T-helper 1 cell (primary cell): ENCODE results near the gene RBM8A.
A peak's percentile ranks its signal among the peaks of the same experiment; 100 is the strongest.
"Not testable (repeated sequence)": the region's sequence is repeated elsewhere in the genome, so short reads cannot be mapped to it uniquely, and the experiment has no call there.

Source experiments
- DNase-seq, 5 donors: peaks; one replicate each; pipeline ENCODE4 v3.0.0-alpha.2; 2012 to 2020

RBM8A gene

GRCh38 chr1:145956361-145956760 lies 29.1 kb upstream of the RBM8A start:
- DNase-seq, result no peak

GRCh38 chr1:145955436-145955835 lies 28.2 kb upstream of the RBM8A start:
- DNase-seq, result no peak

- DNase-seq, result no peak
These were observed 26.6 kb upstream of the RBM8A start for GRCh38 chr1:145953861-145954260.

DNA sequence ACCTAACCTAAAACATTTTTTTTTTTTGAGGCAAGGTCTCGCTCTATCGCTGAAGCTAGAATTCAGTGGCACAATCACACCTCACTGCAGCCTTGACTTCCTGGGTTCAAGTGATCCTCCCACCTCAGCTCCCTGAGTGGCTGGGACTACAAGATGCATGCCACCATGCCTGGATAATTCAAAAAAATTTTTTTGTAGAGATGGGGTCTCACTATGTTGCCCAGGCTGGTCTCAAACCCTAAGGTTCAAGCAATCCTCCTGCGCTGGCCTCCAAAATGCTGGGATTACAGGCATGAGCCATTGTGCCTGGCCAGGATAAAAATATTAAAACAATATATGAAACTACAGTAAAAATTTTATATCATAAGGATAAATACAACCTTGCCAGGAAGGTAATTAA lies 25.6 kb upstream of the RBM8A start:
- DNase-seq, result no peak

DNA sequence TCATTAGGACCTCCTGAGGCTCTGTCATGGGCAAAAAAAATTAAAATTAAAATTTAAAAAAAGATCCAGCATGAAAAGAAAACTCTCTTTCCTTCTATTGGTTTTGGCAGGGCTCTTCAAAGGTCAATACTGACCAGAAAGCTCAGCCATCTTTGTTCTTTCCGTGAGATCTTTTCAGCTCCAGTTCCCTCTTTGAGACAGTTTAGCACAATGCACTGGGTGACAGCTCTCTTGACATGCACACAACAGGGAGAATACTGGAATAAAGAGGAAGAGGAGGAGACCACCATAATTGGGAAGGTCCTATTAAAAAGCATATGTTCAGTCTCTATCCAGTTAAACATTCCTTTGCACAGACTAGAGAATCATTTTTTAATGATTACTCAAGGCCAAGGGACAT lies 24.2 kb upstream of the RBM8A start:
- no peak for DNase-seq

DNA sequence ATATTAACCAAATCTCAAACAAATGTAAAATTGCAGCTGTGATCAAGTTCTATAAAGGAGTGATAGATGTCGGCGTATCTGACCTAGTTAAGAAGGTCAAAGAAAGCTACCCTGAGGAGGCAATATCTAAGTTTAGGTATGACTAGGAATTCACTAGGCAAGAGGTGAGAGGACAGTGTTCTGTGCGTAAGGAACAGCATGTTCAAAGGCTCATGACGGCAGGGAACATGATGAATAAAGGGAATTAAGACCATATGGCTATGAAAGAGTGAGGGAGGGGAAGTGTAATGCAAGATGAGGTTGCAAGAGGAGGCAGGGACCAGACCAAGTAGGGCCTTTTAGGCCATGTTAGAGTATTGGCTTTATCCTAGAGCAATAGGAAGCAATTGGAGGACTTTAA lies 21.9 kb upstream of the RBM8A start:
- DNase-seq, result no peak

DNA sequence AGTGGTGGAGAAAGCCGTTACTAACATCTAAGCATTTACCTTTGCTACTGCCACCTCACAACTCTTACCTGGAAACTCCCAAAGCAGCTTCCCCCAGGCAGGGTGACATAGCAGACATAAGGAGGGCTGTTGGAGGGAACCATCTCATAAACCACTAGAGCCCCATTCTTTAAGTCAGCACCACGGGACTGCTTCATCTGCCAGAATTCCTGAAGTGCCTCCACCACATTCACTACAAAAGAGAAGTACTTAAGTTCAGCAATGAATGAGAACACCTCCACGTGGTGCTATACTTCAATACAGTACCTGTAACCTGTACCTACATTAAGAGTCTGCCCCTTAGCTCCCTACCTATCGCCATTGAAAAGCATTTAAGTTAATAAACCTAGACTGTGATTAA lies 20.3 kb upstream of the RBM8A start:
- no peak for DNase-seq

DNA sequence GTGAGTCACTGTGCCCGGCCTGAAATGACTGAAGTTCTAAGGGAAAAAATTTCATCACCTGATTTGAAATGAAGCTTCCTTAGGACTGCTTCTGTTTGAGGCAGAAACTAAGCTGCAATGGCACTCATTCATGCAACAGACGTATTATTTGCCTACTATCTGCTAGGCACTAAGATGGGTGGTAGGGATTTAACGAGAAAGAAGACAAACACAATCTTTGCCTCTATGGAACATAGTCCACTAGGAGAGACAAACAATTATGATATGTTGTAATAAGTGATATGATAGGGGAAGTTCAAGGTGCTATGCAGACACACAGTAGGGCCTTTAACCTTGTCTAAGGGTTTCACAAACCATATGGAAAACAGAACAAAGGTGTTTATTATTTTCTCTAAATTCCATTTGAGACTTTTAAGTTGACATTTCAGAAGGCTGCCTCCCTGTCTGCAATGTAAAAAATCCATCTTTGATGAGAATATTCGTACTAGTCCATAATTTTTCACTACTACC lies 19.2 kb upstream of the RBM8A start:
- no peak for DNase-seq

DNA sequence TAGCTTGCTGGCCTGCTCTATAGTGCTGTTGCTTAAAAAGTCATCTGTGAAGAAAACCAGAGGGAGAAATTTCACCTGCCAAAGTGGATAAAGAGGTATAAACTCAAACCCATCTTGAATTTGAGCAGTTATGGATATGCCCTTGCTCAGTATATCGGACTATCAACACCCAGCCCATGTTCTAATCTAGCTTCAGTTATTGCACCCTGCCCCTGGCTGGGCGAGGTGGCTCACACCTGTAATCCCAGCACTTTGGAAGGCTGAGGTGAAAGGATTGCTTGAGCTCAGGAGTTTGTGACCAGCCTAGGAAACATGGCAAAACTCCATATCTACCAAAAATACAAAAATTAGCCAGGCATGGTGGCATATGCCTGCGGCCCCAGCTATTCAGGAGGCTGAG lies 17.2 kb upstream of the RBM8A start:
- DNase-seq, result no peak

DNA sequence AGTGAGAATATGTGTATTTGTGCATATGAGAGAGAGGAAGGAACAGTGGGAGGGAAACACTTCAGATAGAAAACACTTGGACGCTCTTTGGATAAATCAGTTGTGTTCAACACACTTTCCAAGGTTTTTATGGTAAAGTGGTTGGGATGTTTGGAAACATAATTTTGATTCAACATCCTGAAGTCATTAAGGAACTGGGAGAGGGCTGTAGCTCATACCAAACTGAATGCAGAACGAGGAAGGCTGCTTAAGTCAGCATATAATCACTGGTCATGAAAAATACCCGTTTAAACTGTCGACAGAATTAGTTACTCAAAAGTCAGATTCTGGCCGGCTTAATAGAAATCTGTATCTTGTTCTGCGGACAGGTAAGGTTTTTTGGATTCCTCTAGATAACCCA lies 15.6 kb upstream of the RBM8A start:
- DNase-seq, result no peak

DNA sequence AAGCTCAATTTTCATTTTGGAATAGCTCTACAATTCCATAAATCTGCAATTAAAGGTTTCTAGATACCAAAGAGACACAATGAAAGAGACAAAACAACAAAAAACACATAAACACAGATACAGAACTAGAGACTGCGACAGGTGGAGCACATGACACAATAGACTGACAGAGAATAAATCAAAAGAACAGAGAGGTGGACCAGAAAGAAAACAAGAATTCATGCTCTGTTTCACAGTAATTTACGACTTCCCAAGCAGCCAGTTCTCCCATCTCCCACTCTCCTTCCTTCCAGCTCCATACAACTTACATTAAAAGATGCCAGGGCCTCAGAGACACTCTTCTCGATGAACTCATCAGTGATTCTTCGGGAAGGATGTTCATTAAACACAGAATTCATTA lies 15.1 kb upstream of the RBM8A start:
- no peak for DNase-seq

DNA sequence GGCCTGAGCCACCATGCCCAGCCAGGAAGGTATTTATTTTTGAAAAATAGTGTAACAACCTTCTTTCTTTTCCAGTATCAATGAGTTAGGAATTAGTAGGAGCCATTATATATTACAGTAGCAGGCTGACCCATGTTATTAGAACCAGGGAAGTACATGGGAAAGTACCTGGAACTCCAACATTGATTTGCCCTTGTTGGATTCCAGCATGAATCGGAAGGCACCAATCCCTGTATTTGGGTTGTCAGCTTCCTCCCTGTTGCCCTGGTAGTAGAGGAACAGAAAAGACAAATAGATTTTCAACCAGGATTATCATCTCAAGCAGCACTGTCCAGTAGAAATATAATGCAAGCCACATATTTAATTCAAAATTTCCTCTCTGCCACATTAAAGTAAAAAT lies 10.2 kb upstream of the RBM8A start:
- no peak for DNase-seq

GRCh38 chr1:145936247-145936646 lies 9.0 kb upstream of the RBM8A start:
- DNase-seq, result no peak

GRCh38 chr1:145935708-145936107 lies 8.4 kb upstream of the RBM8A start:
- no peak for DNase-seq

DNA sequence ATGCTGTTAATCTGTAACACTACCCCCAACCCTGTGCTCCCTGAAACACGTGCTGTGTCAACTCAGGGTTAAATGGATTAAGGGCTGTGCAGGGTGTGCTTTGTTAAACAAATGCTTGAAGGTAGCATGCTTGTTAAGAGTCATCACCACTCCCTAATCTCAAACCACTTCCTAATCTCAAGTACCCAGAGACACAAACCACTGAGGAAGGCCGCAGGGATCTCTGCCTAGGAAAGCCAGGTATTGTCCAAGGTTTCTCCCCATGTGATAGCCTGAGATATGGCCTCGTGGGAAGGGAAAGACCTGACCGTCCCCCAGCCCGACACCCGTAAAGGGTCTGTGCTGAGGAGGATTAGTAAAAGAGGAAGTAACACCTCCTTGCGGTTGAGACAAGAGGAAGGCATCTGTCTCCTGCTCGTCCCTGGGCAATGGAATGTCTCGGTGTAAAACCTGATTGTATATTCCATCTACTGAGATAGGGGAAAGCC lies 5.3 kb upstream of the RBM8A start:
- peak in 3 of 5 donors; percentile 21 to 33 (median 28) for DNase-seq

DNA sequence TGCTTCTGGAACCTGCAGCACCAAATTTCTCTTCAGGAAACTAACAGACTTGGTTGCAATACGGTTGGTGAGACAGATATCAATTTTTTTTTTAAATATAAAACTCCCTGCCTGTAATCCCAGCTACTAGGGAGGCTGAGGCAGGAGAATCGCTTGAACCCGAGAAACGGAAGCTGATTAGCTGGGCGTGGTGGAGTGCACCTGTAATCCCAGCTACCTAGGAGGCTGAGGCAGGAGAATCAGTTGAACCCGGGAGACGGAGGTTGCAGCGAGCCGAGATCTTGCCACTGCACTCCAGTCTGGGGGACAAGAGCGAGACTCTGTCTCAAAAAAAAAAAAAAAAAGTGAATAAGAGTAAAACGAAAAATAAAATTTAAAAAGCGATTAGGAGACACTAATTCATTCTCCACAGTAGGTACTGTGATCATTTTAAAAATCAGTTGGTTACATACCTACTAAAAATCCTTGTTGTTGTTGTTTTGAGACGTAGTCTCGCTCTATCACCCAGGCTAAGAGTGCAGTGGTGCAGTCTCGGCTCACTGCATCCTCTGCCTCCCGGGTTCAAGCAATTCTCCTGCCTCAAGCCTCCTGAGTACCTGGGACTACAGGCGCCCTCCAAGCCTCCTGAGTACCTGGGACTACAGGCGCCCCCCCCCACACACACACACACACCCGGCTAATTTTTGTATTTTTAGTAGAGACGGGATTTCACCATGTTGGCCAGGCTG lies 796 bp upstream of the RBM8A start:
- no peak for DNase-seq

DNA sequence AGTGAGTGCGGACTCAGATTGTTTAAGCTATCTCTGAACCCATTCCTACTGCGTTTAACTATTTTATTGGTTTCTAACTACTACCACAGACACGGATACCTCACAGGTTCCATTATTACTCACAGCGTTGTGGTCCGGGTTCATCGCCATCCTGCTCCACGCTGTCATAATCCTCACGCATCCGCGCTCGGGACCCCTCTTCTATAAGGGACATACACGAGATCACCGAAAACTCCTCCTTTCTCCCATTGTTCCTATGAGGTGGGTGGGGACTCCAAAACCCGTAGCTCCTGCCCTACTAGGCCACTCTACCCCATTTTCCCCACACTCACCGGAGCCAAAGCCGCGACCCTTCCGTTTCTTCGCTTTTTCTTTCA lies 610 bp downstream of the RBM8A start:
- DNase-seq, result peak in 1 of 5 donors; percentile 54

GRCh38 chr1:145922266-145922665 lies 5.0 kb downstream of the RBM8A start:
- no peak for DNase-seq

DNA sequence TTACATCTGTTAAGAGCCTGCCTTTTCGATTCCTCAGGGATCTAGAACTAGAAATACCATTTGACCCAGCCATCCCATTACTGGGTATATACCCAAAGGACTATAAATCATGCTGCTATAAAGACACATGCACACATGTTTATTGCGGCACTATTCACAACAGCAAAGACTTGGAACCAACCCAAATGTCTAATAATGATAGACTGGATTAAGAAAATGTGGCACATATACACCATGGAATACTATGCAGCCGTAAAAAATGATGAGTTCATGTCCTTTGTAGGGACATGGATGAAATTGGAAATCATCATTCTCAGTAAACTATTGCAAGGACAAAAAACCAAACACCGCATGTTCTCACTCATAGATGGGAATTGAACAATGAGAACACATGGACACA lies 7.0 kb downstream of the RBM8A start:
- not testable (repeated sequence) for DNase-seq

DNA sequence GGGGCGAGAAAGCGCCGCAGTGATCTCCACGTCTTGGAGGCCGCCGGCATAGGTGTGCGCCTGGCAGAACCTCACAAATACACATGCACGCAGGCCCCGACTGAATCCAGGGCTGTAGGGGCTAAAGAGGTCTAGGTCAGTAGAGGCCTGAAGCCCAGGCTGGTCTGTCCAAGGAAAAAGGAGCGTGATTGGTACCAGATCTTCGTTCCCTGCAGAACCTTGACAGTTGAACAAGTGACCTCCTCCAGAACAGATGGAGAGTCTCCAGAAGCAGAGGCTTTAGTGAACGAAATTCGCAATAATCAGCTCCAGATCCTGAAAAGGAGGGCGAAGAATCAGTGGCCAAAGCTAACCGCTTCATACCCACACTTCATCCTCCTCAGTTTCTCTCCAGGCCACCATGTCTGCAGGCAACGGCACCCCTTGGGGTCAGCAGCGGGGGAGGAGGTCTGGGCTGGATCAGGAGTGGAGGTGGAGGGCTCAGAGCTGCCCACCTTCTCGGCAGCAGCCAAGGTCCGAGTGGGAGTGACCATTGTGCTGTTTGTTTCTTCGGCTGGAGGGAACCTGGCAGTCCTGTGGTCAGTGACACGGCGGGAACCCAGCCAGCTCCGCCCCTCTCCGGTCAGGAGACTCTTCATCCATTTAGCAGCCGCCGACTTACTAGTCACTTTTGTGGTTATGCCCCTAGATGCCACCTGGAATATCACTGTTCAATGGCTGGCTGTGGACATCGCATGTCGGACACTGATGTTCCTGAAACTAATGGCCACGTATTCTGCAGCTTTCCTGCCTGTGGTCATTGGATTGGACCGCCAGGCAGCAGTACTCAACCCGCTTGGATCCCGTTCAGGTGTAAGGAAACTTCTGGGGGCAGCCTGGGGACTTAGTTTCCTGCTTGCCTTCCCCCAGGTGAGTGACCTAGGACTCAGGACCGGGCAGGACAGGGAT lies 8.0 kb downstream of the RBM8A start:
- no peak for DNase-seq

DNA sequence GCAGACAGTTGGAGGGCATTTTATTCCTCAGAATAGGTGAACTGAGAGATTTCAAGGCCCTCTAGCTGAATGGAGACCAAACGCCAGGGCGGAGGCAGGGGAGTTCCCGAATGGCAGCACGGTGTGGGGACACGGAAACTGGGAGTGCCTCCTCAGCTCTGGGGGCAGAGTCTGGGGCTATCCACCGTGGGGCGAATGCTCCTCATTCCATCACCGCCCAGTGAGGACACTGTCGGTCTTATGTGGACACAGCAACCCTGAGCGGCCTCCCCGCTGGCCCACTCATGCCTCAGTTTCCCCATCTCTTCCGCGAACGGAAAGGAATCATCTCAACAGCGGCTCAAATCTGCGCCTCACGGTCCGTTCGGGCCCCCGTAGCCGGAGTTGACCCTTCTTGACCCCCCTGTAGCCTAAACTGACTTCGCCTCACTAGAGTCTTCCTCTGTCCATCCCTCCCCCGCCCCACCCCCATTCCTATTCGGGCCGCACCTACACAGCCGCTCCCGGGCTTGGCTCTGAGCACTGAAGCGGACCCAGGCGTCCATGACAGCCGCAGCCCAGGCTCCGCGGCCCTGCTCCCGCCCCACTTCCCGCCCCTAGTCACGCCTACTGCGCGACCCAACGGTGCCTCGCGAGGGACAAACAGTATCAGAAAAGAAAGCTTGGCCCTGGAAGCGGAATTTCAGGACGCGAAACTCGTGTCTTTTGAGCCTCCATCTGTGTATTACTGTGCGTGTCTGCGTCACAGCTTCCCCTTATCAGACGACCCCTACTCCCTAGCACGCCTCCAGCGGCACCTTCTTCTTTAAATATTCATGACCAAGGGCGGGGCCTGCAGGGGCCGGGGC lies 8.9 kb downstream of the RBM8A start, which contains the start of gene PEX11B:
TSS of gene PEX11B (minus strand) at position 574 of the 848 bp plus-strand sequence. CDS start at position 545, 29 bp downstream.
- peak; percentile 80 to 91 (median 87) for DNase-seq

DNA sequence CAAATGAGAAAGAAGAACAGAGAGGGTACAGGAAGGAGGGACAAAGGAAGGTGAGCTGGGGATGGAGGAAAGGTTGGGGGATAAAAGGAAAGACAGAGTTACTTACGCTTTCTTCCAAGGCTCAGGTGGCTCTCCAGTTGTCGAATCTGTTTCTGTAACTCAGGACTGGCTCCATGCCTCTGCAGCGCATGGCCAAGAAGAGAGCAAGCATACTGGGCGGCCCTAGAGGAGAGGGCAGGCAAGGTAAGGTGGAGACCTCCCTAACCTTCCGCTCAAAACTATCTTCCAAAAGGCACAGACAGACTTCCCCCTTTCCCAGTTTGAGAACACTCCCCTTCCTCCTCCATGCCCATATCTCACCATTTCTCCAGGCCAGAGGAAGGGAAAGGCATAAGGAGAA lies 9.7 kb downstream of the RBM8A start:
- no peak for DNase-seq

DNA sequence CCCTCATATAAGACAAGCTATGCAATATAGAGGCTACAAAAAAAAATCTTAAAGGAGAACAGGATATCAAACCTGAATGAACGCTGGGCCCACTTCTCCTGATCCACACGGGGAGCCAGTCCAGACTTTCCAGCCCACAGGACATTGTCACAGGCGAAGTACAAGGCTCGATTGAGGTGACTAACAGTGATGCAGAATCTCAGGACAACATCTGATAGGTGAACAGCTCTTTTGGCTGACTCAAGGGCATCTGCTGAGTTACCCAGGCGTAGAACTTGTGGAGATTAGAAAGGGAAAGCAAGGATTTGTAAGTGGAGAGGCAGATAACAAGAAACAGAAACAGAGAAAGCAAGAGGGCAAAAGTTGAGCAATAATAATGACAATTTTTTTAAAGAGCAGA lies 10.5 kb downstream of the RBM8A start:
- DNase-seq, result no peak
